HepG2 (cell line): ENCODE results near the gene SAAL1.

Experiments
- BHLHE40 ChIP-seq: IDR thresholded peaks from 2 replicates; pipeline ENCODE4 v1.6.1; 2011; ENCODE audit warnings: low read length, improper control_type of control experiment
- GATAD2A ChIP-seq: IDR thresholded peaks from 2 replicates; pipeline ENCODE4 v1.6.1; 2016
- HNRNPL ChIP-seq: fragments of 200-400 bp; formaldehyde crosslinking; IDR thresholded peaks from 2 replicates; pipeline ENCODE4 v1.6.1; 2017; ENCODE audit warnings: mild to moderate bottlenecking, low read depth, low read length
- JUNB ChIP-seq: sonication (generic); formaldehyde crosslinking; IDR thresholded peaks from 2 replicates; pipeline ENCODE4 v1.8.0; 2022; ENCODE audit warnings: missing genetic modification reagents, mild to moderate bottlenecking, borderline replicate concordance
- SIX4 ChIP-seq: sonication (generic); formaldehyde crosslinking; IDR thresholded peaks from 2 replicates; pipeline ENCODE4 v1.4.0; 2020; ENCODE audit warnings: missing genetic modification reagents
- TAF1 ChIP-seq: sonication (generic); formaldehyde crosslinking; IDR thresholded peaks from 2 replicates; pipeline ENCODE4 v1.4.0; 2020; ENCODE audit warnings: missing genetic modification reagents
- YY1 ChIP-seq: IDR thresholded peaks from 2 replicates; pipeline ENCODE4 v1.6.1; 2011; ENCODE audit warnings: low read length, low read depth, moderate library complexity, mild to moderate bottlenecking; ENCODE audit not compliant: insufficient read depth, insufficient replicate concordance
- ZFP36 ChIP-seq: fragments of 150-350 bp; IDR thresholded peaks from 2 replicates; pipeline ENCODE4 v1.6.1; 2018; ENCODE audit warnings: borderline replicate concordance, low read length, low read depth; ENCODE audit not compliant: partially characterized antibody
- ZNF720 ChIP-seq: sonication (generic); formaldehyde crosslinking; IDR thresholded peaks from 2 replicates; pipeline ENCODE4 v1.4.0; 2020; ENCODE audit warnings: missing genetic modification reagents
- ZNF746 ChIP-seq: sonication (generic); formaldehyde crosslinking; IDR thresholded peaks from 2 replicates; pipeline ENCODE4 v1.8.0; 2022; ENCODE audit warnings: mild to moderate bottlenecking, missing genetic modification reagents
- TF ChIP-seq, protein P1 (sequence below): sonication (generic); formaldehyde crosslinking; IDR thresholded peaks from 2 replicates; pipeline ENCODE4 v1.8.0; 2022; ENCODE audit warnings: missing genetic modification reagents, mild to moderate bottlenecking, borderline replicate concordance

DNA sequence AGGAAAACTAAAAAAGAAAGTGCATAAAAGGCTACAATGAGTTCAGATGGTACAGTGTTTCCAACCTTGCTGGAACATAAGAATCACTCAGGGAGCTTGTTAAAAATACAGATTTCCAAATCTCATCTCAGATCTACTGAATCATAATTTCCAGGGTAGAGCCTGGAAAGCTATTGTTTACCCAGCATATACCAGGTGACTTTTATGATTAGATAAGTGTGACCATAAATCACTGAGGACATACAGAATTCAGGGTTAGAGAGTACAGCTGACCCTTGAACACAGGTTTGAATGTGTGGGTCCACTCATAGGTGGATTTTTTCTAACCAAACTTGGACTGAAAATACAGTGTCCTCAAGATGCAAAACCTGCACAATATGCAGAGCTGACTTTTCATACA lies 11.9 kb downstream of the SAAL1 start:
- no peak for TF ChIP-seq ZNF720 (CRISPR knock-in tag)
- no peak for TF ChIP-seq ZNF746 (CRISPR knock-in tag)
- no peak for TF ChIP-seq BHLHE40
- TF ChIP-seq YY1: no peak
- no peak for TF ChIP-seq ZFP36
- no peak for TF ChIP-seq HNRNPL
- no peak for TF ChIP-seq JUNB (CRISPR knock-in tag)
- TF ChIP-seq TAF1: no peak
- TF ChIP-seq, protein P1, sequence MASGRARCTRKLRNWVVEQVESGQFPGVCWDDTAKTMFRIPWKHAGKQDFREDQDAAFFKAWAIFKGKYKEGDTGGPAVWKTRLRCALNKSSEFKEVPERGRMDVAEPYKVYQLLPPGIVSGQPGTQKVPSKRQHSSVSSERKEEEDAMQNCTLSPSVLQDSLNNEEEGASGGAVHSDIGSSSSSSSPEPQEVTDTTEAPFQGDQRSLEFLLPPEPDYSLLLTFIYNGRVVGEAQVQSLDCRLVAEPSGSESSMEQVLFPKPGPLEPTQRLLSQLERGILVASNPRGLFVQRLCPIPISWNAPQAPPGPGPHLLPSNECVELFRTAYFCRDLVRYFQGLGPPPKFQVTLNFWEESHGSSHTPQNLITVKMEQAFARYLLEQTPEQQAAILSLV (CRISPR knock-in tag): no peak
- no peak for TF ChIP-seq SIX4 (CRISPR knock-in tag)
- no peak for TF ChIP-seq GATAD2A (CRISPR knock-in tag)
